MCF 10A (cell line): ENCODE measurements around the gene LHX3. TPM values are rescaled to one million over a fixed set of nuclear protein-coding genes. Genes with fewer than 3 reads are reported as not detected.

ENCODE experiments used
- BruUV-seq: library from RNA; stranded (reverse); fragments of 400-500 nt; replicated peaks from 2 replicates; lab custom pipeline; 2021; lab: Mats Ljungman, UMichigan
- CTCF ChIA-PET: fragments of 300-600 bp; sonication (Branson Sonifier 250); formaldehyde crosslinking; extraction: SDS; loops from one replicate; lab custom pipeline; 2021; ENCODE audit warnings: antibody characterized with exemption, inconsistent platforms; lab: Yijun Ruan, JAX
- POLR2A ChIA-PET: fragments of 300-600, 350-650 bp; sonication (Branson Sonifier 250); formaldehyde crosslinking; extraction: SDS; loops from one replicate; lab custom pipeline; 2020; ENCODE audit warnings: antibody characterized with exemption, inconsistent platforms; lab: Yijun Ruan, JAX
- DNase-seq: peaks from one replicate; pipeline ENCODE4 v3.0.0-alpha.2; 2018; ENCODE audit not compliant: unreplicated experiment
- H3K27ac Mint-ChIP-seq: one replicate; pipeline ENCODE4 v1.8.0; 2022; ENCODE audit warnings: mild to moderate bottlenecking, low read depth, mixed read lengths; ENCODE audit not compliant: unreplicated experiment
- H3K27me3 Mint-ChIP-seq: one replicate; pipeline ENCODE4 v1.8.0; 2022; ENCODE audit warnings: mixed read lengths; ENCODE audit not compliant: insufficient read depth, unreplicated experiment
- H3K36me3 Mint-ChIP-seq: one replicate; pipeline ENCODE4 v1.8.0; 2022; ENCODE audit warnings: mild to moderate bottlenecking, moderate library complexity, mixed read lengths; ENCODE audit not compliant: insufficient read depth, unreplicated experiment
- H3K4me1 Mint-ChIP-seq: one replicate; pipeline ENCODE4 v1.8.0; 2022; ENCODE audit warnings: mixed read lengths; ENCODE audit not compliant: insufficient read depth, unreplicated experiment
- H3K4me3 Mint-ChIP-seq: one replicate; pipeline ENCODE4 v1.8.0; 2022; ENCODE audit warnings: mild to moderate bottlenecking, moderate library complexity, mixed read lengths; ENCODE audit not compliant: unreplicated experiment
- H3K9me3 Mint-ChIP-seq: one replicate; pipeline ENCODE4 v1.8.0; 2022; ENCODE audit warnings: mixed read lengths; ENCODE audit not compliant: unreplicated experiment
- intact Hi-C: fragments of 100-400 bp; cut with micrococcal nuclease; formaldehyde crosslinking; loops from 2 replicates; pipeline ENCODE4 v1.14.1; 2022
- total RNA-seq: library from RNA; stranded (reverse); gene quantifications from 2 replicates; pipeline ENCODE4 v1.2.3, GENCODE V29; 2022
- TF ChIP-seq, protein P1 (sequence below): fragments of 200-600 bp; IDR thresholded peaks from one replicate; pipeline ENCODE4 v1.8.0; 2022; ENCODE audit warnings: antibody characterized with exemption, mild to moderate bottlenecking; ENCODE audit not compliant: unreplicated experiment

LHX3 gene
- total RNA-seq, 1 experiment from 2014 or later = 0.26 TPM

- no TSS peak for BruUV-seq
- Mint-ChIP-seq H3K36me3 (peaks cover 6% of the 10 kb centered on the region), H3K9me3 (no peaks in the 10 kb centered on the region), H3K4me1 (no peaks in the 10 kb centered on the region), H3K27ac (no peak overlapping the region), H3K4me3 (no peak overlapping the region), H3K27me3 (peaks cover 16% of the 10 kb centered on the region)
- DNase-seq = no peak
- TF ChIP-seq, protein P1, sequence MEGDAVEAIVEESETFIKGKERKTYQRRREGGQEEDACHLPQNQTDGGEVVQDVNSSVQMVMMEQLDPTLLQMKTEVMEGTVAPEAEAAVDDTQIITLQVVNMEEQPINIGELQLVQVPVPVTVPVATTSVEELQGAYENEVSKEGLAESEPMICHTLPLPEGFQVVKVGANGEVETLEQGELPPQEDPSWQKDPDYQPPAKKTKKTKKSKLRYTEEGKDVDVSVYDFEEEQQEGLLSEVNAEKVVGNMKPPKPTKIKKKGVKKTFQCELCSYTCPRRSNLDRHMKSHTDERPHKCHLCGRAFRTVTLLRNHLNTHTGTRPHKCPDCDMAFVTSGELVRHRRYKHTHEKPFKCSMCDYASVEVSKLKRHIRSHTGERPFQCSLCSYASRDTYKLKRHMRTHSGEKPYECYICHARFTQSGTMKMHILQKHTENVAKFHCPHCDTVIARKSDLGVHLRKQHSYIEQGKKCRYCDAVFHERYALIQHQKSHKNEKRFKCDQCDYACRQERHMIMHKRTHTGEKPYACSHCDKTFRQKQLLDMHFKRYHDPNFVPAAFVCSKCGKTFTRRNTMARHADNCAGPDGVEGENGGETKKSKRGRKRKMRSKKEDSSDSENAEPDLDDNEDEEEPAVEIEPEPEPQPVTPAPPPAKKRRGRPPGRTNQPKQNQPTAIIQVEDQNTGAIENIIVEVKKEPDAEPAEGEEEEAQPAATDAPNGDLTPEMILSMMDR = no peak
- CTCF ChIA-PET = no interaction called here
- POLR2A ChIA-PET = no interaction called here
- intact Hi-C loops = no loop called here
These were observed 51.4 kb downstream of the LHX3 start for GRCh38 chr9:136153381-136154065.

DNA sequence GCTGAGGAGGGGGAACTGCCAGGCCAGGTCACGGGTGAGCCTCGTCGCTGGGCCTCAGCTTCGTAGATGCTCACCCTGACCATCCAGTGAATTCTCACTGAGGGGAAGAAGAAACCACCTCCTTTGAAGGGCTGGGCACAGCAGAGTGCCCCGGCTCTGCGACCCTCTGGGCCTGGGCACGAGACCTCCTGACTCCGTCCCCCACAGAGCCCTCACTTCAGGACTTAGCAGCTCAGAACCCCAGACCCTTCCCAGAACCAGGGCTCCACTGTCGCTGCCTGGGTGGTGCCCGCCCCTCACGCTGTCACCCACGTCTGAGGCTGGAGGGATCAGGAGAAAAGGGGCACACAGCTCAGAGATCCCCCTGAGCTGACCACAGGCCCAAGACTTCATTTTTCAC is 52.0 kb downstream of the LHX3 start:
- peaks cover 6% of the 10 kb centered on the region for H3K36me3 Mint-ChIP-seq
- H3K9me3 Mint-ChIP-seq = no peaks in the 10 kb centered on the region
- no peaks in the 10 kb centered on the region for H3K4me1 Mint-ChIP-seq
- intact Hi-C loops = no loop called here
- BruUV-seq = no TSS peak
- no peak overlapping the region for H3K27ac Mint-ChIP-seq
- H3K27me3 Mint-ChIP-seq = peaks cover 16% of the 10 kb centered on the region
- no peak overlapping the region for H3K4me3 Mint-ChIP-seq
- CTCF ChIA-PET = interaction anchor here (0.6 kb wide), 1 partner anchor 138 kb away, joined by 3 read pairs; no protein-coding TSS in a partner anchor
- POLR2A ChIA-PET = no interaction called here
- TF ChIP-seq, protein P1 = no peak
- DNase-seq = no peak

- Mint-ChIP-seq H3K9me3 (no peaks in the 10 kb centered on the region), H3K4me3 (no peak overlapping the region), H3K27ac (no peak overlapping the region), H3K4me1 (no peaks in the 10 kb centered on the region), H3K36me3 (peaks cover 6% of the 10 kb centered on the region), H3K27me3 (peaks cover 16% of the 10 kb centered on the region)
- no peak for DNase-seq
- TF ChIP-seq, protein P1 = no peak
- CTCF ChIA-PET = interaction anchor here (0.6 kb wide), 1 partner anchor 138 kb away, joined by 3 read pairs; no protein-coding TSS in a partner anchor
- BruUV-seq = no TSS peak
- POLR2A ChIA-PET = no interaction called here
- intact Hi-C loops = no loop called here
These were observed 52.4 kb downstream of the LHX3 start for GRCh38 chr9:136152543-136152866.

DNA sequence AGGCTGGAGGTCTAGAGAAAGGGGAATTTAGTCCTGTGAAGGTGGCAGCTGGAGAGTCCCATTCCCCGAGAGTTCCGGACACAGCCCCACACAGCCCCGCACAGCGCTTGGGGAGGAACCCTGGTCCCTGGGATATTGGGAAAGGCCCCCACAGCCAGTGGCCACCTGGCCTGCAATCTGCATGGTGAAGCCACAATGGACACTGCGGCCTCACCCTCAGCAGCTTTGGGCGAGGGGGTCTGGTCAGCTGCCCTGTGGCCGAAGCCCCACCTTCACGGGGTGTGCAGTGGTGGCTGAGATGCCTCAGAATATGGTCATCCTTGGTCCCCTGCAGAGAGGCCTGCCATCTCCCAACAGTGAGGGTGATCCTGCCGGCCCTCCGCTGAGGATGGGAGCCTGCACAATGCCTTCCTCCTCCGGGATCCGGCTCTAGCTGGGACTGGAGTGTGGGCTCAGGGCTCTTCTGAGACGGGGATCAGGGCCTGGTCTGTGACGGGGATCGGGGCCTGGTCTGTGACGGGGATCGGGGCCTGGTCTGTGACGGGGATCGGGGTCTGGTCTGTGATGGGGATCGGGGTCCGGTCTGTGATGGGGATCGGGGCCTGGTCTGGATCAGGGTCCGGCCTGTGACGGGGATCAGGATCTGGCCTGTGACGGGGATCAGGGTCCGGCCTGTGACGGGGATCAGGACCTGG is 52.9 kb downstream of the LHX3 start:
- CTCF ChIA-PET = interaction anchor here (0.6 kb wide), 1 partner anchor 138 kb away, joined by 3 read pairs; no protein-coding TSS in a partner anchor
- Mint-ChIP-seq H3K27ac (no peak overlapping the region), H3K36me3 (peaks cover 6% of the 10 kb centered on the region), H3K9me3 (no peaks in the 10 kb centered on the region), H3K4me1 (no peaks in the 10 kb centered on the region), H3K4me3 (no peak overlapping the region), H3K27me3 (peaks cover 16% of the 10 kb centered on the region)
- intact Hi-C loops = no loop called here
- POLR2A ChIA-PET = no interaction called here
- no peak for DNase-seq
- TF ChIP-seq, protein P1 = no peak
- BruUV-seq = no TSS peak
